Activated CD4-positive, CD25-positive, alpha-beta regulatory T cell (primary cell): ENCODE measurements around the gene TNC.

Source experiments
- DNase-seq, 4 experiments: peaks; one replicate each; lab custom pipeline; 2025; lab: John Stamatoyannopoulos, UW

TNC gene

GRCh38 chr9:115046199-115046598 is 71.8 kb downstream of the TNC start:
- DNase-seq: no peak

GRCh38 chr9:115043632-115044031 is 74.3 kb downstream of the TNC start:
- no peak for DNase-seq

DNA sequence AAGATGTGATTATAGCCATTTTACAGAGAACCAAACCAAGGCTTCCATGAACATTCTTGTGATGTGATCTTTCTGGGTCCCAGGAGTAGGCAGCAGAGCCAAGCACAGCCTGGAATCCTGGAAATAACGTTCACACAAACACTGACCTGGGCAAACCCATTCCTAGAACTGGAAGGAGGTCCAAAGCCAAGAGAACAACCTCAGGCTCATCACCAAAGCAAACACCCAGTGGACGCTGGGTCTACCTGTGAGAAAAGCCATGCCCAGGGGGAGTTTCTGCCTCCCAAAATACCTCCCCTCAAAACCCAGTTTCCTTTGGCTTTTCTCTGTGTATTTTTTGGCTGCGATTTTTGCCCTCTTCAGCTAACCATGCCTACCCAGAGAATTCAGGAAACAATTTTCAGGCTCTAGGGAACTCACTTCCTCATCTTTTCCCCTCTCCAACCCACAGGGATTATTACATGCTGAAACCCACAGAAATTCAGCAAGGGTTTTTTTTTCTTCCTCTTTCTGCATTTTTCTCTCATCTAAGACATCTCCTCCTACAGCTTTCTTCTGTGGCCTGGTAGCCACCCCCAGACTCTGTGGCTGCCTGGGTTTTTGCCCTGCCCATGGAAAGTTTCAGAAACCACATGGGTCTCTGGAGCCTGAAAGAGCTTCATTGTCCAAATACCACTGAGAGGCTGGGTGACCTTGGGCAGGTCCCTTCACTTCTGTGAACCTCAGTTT is 75.0 kb downstream of the TNC start:
- DNase-seq: no peak

DNA sequence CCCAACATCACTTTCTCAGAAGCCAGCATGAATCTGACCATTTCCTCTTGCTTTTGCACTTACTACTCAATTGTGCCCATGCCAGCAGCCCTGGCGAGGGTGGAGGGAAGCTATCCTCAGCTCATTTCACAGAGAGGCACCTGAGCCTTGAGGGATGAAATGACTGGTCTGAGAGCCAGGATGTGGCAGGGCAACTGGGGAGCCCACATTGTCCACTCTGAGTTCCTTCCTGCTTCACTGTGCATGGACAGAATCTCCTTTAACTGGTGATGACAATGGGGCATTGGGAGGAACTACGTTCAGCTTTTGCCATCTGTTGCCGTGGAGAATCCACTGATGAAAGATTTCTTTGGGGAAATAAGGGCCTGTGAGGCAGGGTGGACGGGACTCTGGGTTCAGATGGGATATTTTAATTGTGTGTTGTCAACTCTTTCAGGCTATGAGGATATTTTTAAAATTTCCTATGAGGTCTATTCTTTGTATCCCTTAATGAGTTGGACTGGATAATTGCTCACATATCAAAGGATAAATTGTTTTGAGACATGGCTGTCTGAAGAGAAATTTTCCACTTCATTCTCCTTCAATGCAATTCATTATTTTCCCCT is 78.3 kb downstream of the TNC start:
- no peak for DNase-seq

DNA sequence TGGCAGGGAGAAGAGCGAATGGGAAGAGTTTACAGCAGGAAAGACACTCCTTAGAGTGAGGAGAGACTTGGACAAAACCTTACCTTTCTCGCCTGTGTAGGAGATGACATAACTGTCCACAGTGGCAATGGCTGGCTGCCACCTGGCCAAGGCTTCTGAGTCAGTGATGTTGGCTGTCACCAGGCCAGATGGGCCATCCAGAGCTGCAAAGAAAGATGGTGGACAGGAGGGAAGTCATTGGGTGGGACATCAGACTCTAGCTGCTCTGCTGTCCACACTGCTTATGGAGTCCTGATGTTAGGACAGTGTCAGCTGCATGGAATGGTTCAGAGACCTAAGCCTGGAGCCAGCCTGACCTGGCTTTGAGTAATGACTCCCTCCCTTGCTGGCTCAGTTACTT is 79.8 kb downstream of the TNC start:
- no peak for DNase-seq

- no peak for DNase-seq
Observed at GRCh38 chr9:115036691-115037090, 81.3 kb downstream of the TNC start.

DNA sequence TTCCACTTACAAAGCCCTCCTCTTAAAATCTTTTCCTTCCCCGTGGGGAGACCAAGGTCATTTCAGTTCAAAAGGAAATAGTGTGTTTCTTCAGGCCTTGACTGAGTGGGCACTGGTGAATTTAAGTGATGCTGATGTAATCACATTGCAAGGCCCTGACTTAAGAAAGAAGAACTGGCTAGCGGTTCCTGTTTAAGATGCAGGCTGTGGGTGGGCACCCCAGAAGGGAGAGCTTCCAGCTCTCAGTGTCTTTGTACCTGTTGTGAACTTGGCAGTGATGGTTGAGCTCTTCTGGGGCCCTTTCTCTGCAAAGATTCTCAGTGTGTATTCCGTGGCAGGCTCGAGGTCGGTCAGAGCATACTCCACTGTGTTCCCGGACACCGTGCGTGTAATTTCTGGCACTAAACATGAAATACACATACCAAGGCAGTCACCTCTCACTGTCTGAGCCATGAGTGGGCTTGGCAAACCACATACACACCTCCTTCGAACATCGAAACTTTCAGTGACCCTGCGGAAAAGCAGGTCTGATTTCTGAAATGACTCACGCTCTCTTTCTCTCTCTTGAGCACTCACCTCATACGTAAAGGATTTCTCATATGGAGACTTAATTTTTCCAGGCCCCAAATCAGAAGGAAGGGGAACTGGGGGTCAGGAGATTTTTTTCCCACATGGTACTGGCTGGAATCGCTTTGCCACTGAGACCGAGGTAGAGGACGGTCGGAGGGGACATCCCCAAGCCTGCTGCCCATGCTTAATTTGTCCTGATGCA is 81.9 kb downstream of the TNC start:
- no peak for DNase-seq

DNA sequence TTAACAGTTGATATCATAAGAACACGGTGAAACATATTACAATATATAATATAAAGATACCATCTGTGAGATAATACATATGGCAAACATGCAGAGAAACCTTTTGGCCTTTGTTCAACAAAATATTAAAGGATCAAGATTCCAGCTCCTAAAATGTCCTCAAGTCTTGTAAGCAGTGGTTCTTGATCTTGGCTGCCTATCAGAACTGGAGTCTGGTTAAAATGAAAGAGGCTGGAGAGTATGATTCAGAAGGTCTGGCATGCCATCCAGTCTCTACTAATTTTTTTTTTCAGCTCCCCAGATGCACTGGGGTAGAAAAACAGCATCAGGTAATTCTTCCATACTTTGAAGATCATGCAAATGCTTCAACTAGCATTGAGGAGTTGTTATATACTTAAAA is 83.2 kb downstream of the TNC start:
- DNase-seq: no peak

DNA sequence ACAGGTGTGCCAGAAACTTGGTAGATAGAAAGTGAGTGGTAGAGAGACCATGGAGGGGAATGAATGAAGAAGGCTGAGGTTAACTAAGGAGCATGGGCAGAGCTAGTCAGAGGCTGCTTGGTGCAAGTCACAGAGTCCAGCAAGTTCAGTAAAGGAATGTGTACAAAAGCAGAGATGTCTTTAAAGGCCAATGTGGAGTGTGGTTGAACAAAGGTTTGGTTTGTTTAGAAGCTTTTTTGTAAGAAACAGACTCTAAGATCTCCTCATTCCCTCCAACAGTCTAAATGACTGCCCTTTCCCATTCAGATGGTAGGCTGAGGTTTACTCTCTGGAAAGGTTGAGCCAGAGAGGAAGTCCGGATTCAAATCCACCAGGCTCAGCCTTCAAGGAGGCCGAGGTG is 84.2 kb downstream of the TNC start:
- DNase-seq: no peak

DNA sequence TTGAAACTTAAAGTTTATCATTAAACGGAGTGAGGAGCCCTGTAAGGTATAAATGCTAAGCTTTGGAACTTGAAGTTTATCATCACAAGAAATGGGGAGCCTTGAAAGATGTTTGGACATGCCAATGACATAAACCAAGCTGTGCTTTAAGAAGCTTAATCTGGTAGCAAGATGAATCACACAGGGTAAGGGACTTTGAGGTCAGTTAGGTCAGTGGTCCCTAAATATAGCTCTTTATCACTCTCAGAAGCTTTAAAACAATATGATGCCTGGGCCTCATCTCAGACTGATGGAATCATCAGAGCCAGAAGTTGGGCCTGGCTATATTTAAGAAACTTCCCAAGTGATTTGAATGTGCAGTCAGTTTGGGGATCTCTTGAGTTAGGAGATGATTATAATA is 85.7 kb downstream of the TNC start:
- no peak for DNase-seq

DNA sequence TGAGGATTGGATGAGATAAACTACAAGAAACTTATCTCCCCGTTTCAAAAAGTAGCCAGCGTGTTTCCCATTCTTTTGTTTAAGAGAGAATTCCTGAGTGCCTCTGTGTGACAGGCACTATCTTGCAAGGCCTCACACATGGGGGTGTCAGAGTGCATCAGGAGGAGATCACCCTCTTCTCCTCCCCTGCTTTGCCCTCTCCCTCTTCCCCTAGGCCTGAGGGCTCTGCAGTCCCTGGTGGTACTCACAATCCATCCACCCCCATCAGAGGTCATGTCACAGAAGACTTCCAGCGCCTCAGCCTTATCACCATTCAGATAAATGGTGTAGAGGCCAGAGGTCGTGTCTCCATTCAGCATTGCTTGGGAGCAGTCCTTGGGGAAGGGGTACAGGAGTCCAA is 88.0 kb downstream of the TNC start:
- no peak for DNase-seq

- DNase-seq: no peak
Observed at GRCh38 chr9:115025721-115026120, 92.2 kb downstream of the TNC start.

DNA sequence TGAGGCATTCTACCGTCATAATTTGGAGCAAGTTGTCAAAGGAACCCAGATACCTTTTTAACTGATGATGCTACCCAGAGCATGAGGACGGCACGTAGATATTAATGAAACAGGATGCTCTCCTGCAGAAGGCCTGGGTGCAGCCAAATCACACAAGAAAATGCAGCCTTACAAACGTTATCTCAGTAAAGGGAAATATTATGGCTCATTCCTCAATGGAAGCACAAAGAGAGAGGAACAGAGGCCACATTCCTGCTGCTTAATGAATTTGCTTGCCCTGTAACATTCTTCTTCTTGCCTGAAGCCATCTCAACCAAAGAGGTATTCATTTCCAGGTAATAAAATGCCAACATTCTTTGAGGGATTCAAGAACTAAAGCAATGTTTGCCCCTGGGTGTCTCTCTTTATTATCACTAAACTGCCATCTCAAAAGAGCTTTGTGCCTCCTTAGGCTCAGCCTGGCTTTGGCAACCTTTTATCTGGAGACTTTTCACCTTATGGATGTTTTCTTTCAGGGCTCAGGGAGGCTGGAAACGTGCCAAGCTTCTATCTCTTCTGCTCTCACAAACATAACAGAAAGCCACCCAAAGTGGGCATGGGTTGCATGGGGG is 92.9 kb downstream of the TNC start:
- no peak for DNase-seq

DNA sequence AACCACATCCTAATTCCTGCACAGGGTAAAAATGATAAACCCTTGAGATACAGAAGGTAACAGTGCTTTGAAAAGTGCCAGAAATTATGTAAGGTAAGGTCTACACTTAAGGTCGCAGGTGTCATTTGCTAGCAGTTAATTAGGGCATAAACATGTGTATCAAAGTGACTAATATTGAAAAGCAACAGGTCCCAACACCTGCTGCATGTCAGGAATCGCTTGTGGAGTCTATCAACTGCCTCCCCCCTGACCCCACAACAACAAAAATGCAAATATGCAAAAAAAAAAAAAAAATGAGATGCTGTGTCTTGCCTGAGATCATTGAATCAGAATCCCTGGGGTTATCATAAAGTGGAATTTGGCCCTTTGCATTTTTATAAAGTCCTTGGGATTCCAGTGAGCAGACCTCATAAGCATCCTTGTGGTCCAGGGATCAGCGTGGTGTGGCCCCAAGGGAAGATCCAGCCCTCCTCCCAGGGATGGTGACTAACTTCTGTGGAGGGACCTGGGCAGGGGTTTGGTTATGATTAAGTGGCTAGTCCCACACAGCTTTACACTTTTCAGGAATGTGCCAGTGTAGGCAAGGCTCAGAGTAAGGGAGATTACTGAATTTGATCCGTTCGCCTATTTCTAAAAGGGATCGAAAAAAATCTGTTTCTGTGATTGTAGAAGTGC is 95.1 kb downstream of the TNC start:
- DNase-seq: no peak

- DNase-seq: no peak
Observed at GRCh38 chr9:115018547-115019435, 99.2 kb downstream of the TNC start.

- DNase-seq: no peak
Observed at GRCh38 chr9:115016344-115016743, 101.6 kb downstream of the TNC start.

- no peak for DNase-seq
Observed at GRCh38 chr9:115015018-115015635, 102.8 kb downstream of the TNC start.

- DNase-seq: no peak
Observed at GRCh38 chr9:115014438-115014837, 103.5 kb downstream of the TNC start.

GRCh38 chr9:115013998-115014397 is 104.0 kb downstream of the TNC start:
- DNase-seq: peak; percentile 46 to 66 (median 60)

DNA sequence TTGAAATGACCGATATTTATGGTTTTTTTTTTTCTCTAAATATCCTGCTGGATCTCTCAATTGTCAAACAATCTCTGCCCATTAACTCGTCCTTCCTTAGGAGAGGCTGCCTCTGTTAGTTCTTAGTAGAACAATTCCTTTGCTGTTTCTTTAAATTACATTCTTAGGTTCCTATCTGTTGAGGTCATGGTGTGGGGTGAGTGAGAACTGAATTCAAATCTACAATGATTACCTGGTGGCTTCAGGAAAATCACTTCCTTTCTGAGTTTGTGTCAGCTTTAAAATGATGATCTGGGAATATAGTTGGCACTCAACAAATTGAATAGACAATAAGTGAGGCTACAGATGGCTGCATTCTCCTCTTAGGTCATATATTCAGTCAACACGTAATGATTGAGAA is 105.5 kb downstream of the TNC start:
- DNase-seq: no peak

DNA sequence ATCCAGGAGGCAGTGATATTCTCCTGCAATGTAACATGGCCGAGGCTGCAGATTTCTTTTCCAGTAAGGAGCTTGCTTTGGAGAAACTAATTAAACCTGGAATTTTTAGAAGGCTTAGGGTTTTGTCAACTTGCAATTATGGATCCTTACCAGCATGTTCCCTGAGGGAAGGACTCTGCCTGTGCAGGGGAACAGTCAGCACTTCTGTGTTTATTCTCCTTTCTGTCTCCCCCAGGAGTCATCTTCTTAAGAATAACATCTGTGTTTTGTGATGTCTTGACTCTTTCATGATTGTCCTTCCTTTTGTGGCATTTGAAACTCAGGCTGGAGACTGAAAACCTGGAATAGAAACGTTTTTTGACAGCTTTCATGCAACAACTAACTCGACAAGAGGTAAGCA is 107.1 kb downstream of the TNC start:
- no peak for DNase-seq
